Limb (tissue), 2 donors: ENCODE results near the gene CMIP.
A peak's percentile ranks its signal among the peaks of the same experiment; 100 is the strongest.

Experiments
- DNase-seq, 2 donors: peaks; one replicate each; pipeline ENCODE4 v3.0.0-alpha.2; 2016; ENCODE audit errors: extremely low spot score in 2 of 2

CMIP gene

DNA sequence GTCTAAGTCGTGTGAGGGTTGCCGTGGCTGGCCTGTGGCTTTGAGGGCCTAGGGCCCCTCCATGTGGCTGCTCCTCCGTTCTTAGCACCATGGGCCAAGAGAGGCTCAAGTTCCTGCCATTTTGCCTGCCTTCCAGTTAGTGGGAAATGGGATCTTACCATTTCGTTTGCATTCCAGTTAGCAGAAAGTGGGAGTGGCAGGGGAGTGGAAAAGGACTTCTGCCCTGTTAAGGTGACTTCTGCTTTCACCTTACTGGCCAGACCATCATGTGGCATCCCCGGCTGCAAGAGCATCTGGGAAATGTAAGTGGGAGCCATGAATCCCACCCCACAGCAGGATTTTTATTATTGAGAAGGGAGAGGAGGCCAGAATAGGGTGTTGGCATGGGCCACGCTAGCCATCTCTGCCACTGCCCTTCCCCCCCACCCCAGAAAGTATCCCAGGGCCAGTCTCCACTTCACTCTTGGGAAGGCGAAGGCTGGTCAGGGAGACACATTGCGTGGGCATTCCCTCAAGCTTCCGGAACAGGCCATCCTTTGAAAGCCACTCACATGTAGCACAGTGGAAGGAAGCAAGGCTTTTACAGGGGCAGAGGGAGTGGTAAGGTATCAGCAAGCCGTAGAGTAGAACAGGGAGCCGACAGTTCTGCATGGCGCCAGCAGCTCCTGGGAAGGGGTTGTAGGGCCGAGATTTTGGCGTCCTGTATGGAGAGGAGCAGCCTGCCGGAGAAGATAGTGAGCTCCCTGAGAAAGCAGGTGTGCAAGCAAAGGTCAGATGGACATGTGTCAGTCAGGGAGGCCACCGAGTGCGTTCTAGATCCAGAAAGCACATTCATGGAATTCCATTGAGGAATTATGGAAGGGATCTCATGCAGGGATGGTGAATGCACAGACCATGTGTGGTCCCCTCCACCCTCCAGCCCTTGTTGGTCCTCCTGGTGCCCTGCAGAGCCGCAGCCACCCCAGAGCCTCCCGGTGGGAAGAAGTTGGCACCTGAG lies 33.4 kb downstream of the CMIP start:
- no peak for DNase-seq

GRCh38 chr16:81478876-81479511 lies 34.4 kb downstream of the CMIP start:
- DNase-seq: no peak

DNA sequence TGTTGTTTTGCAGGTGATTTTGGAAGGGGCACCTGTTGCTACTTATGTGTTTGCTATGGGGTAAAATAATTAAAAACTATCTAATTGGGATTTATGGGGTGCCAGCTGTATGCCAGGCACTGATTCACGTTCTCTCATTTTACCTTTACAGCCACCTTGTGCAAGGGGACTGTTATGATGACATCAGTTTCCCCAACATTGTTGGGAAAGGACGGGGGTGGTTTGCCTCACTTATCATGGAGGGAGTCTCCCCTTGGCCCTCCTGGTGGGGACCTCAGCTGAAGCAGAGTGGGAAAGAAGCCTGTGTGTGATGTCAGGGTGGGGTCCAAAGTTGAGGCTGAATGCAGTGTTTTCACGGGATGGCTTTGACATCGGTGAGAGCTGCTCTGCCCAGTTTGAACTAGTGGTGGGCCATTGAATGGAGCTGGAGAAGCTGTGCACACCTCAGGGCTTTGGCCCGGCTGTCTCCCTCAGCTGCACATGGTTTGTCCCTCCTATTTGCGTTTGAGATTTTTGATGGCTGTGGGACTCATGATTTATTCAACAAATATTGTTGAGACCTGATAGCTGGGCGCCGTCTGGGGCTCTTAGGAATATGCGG lies 36.1 kb downstream of the CMIP start:
- no peak for DNase-seq

GRCh38 chr16:81481207-81481821 lies 36.7 kb downstream of the CMIP start:
- DNase-seq: no peak

GRCh38 chr16:81482329-81483063 lies 37.9 kb downstream of the CMIP start:
- DNase-seq: no peak

DNA sequence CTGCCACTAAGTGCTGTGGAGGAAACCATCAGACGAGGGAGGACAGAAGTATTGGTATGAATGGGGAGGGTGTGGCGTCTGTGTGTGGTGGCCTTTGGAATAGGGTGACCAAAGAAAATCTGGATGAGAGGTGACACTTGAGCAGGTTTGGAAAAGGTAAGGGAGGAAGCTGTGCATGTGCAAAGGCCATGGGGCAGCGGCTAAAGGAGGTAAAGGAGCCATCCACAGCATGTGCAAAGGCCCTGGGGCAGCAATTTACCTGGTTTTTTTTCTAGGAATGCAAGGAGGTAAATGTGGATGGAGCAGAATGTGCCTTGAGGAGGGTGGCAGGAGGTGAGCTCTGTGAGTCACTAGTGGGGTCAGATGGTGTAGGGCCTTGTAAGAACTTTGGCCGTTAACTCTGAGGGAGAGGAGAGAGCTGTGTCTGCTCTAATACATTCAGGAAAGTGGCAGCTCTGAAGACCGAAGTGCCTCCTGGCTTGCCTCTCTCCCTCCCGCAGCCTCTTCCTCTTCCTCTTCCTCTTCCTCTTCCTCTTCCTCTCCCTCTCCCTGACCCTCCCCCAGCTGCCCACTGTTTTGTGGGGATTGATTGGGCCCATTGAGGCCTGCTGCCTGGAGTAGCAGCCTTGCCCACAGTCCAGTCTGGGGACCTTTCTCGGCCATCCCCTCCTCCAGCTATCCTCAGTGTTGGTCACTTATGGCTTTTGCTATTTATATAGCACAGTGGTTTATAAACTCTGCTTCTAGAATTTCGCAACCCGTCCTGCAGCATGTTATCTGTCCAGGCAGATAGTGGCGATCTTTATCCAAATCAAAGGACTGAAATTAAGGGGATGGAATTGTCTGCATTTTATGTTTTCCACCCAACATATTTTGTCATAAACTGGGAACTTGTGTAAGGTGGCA lies 38.7 kb downstream of the CMIP start:
- DNase-seq: no peak

- DNase-seq: no peak
Measured at GRCh38 chr16:81483970-81484595, 39.5 kb downstream of the CMIP start.

DNA sequence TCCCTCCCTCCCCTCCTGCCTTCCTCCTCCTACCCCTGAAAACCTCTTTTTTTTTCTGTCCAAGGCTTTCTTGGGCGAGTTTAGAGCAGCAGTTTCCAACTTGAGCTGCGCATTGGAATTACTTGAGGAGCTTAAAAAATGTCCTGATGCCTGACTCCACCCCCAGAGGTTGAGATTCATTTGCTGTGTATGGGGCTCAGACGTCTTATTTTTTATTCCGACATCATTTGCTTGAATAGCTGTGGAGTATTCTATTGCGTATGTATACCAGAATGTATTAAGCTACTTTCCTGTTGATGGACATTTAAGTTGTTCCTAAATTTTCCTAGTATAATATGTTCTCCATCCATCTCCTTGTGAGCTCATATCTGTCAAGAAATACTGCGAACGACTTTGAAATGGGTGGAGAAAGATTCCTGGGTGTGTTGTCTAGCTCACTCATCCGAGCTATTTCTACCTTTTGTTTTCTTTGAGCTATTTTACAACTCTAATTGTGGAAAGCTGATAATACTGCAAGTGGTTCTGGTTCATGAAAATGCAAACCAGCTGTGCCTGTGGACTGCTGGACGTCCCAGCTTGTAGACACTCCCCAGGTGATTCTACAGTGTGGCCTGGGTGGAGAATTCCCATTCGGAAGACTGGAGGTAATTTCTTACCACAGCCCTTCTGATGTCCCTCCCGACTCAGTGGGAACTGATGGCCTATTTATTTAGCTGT lies 40.5 kb downstream of the CMIP start:
- DNase-seq: no peak

DNA sequence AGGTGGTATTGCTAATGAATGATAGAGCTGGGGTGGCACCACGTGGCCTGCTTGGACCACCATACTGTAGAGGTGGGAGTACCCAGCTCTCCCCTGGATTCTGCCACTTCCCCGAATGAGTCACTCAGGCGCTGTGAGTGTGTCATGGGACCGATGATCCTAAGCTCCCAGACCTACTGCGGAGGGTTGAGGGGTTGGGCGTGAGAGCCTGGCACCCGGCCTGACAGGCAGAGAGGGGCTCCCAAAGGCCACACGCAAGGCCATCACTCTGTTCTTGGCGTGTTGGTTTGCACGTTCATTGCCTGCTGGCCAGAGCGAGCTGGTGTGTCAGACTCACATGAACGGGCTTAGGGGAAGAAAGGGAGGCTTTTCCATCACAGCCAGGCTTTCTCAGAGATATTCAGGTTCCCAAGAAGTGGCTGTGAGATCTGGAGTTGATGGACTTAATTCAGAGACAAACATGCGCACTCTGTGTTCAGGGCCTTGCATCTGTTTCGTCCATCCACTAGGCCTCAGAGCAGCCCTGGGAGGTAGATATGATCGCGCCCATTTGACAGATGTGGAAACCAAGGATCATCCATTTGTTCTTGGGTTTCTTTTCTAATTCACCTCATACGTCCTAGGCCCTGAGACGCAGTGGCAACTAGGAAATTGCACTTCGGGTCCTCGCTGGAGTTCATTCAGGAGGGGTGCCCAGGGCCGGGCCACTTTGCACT lies 41.4 kb downstream of the CMIP start:
- no peak for DNase-seq

DNA sequence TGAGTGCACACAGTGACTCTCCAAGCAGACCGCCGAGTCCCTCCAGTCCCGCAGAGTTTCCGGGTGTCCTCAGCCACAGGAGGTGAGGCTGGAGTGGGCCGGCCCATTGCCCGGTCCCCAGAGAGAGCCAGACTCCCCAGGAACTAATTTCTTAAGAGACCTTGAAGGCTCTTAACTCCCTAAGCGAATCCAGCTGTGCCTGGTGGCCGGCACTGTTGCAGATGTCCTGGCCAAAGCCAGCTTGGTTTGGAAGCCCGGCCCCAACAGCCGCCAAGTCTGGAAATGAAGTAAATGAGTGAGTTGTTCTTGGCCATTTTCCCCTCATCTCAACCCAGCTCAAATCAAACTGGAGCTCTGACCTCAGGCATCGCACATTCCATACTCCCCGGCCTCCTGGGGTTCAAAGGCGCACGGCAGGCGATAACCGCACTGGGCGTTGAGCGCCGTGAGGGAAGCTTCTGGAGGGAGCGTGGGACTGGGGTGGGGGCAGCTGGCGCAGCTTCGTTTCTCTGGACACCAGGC lies 42.0 kb downstream of the CMIP start:
- DNase-seq: no peak

DNA sequence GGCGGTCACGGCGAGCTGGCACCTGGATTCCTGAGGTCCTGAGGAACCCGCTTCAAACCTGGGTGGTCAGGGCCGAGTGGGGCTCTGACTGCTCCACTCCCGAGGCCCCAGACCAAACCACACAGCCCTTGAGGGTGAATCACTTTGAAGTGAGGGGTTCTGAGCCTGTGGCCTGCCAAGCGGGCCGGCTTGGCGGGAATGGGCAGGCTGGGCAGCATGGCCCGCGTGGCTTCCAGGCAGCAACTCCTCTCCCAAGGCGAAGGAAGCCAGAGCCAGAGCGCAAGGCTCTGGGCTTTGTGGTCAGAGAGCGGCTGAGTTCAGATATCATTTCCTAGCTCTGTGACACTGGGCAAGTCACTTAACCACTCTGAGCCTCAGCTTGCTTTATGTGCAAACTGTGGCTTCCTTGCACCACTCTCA lies 42.7 kb downstream of the CMIP start:
- DNase-seq: no peak

GRCh38 chr16:81488687-81489411 lies 44.2 kb downstream of the CMIP start:
- no peak for DNase-seq

DNA sequence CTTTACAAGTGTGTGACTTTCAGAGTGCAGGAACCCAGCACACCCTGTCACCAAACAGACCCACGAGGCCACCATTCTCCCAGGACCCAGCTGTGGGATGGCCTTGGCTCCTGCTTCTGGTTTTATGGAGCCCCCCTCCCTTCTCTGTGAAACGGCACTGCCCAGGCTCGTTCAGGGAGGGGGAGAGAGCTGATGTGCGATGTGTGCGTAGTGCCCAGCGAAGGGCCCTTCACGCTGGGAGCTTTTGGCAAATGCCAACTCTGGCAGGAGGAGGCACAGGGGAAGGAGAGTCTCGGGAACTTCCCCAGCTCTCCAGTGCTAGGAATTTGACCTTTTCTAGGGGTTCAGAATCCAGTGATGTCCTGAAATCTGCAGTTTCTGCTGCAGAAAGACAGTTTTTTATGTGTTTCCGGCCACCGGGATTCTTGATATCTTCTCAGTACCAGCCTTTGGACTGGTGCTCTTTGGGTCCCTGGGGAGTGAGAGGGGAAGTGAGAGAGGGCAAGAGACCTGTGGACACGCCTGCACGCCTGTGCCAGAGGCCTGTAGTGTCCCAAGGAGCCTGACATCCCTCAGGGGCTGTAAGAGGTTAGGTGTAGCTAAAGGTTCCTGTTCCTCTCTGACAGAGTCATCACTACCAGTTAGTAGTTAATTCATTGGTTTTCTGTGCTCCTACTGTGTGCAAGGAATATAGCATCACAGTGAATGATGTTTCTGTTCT lies 45.1 kb downstream of the CMIP start:
- DNase-seq: no peak

DNA sequence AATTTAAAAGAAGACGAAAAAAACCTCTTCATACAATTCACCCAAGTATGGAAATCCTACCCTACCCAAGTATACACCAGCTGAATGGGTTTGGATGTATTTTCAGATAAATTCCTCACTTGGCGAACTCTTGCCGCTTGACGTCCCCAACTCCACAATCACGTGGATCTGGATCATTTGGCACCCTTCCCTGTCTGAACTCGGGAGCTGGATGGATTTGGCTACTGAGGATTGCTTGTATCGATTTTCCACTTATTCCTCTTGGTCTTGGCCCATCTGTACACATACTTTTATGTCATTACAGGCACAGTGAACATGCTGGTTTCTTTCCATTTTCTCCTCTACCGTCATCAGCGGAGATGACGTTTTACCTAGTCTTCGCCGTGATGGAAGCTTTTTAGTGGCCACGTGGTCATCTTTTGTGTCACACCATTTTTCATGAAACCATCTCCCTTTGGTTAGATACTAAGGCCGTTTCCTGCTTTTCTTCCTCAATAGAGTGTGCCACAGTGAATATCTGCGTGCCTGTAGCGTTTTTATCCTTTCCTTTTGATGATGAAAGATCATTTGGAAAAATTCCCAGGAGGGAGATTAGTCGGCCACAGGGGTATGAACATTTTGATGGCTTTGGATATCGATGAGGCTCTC lies 47.1 kb downstream of the CMIP start:
- DNase-seq: peak in 1 of 2 donors; percentile 75

- no peak for DNase-seq
Measured at GRCh38 chr16:81492311-81492761, 47.7 kb downstream of the CMIP start.
